SK-N-SH treated with all-trans-retinoic acid at 6 μM for 48 hours (cell line): ENCODE results near the gene WNT6.

Source experiments
- TOX ChIP-seq: fragments of 250-450 bp; sonication (Bioruptor Pico); IDR thresholded peaks from 2 replicates; pipeline ENCODE4 v1.8.0; 2021; ENCODE audit warnings: mild to moderate bottlenecking, moderate library complexity, borderline replicate concordance
- TF ChIP-seq, protein P1 (sequence below): fragments of 250-450 bp; sonication (Bioruptor Pico); IDR thresholded peaks from 2 replicates; pipeline ENCODE4 v1.8.0; 2020; ENCODE audit warnings: mild to moderate bottlenecking, moderate library complexity, borderline replicate concordance

DNA sequence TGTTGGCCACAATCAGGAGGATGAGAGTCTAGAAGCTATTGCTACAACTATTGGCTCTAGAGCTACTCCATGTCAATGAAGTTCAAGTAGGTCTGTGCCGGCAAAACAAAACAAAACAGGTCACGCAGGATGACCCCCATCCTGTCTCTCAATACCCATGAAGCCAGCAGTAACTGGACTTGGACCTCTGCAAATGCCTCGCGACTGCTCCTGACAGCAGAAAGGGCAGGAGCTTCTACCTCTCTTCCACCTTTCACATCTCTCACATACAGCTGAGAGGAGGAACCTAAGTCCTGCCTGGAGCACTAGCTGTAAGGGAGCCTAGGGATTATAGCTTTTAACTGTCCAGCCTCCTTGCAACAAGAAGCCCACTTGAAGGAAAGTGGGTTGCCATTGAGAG, 44.0 kb upstream of the WNT6 start:
- TF ChIP-seq TOX (CRISPR knock-in tag), result no peak
- TF ChIP-seq, protein P1, sequence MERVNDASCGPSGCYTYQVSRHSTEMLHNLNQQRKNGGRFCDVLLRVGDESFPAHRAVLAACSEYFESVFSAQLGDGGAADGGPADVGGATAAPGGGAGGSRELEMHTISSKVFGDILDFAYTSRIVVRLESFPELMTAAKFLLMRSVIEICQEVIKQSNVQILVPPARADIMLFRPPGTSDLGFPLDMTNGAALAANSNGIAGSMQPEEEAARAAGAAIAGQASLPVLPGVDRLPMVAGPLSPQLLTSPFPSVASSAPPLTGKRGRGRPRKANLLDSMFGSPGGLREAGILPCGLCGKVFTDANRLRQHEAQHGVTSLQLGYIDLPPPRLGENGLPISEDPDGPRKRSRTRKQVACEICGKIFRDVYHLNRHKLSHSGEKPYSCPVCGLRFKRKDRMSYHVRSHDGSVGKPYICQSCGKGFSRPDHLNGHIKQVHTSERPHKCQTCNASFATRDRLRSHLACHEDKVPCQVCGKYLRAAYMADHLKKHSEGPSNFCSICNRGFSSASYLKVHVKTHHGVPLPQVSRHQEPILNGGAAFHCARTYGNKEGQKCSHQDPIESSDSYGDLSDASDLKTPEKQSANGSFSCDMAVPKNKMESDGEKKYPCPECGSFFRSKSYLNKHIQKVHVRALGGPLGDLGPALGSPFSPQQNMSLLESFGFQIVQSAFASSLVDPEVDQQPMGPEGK (CRISPR knock-in tag), result no peak
